ENCODE measurements around the gene KCNC1. TPM values are rescaled to one million over a fixed set of nuclear protein-coding genes. Genes with fewer than 3 reads are reported as not detected.

KCNC1 gene
- total RNA-seq, 2 donors from 2014 or later, result not detected

- Histone ChIP-seq H3K9me3 (no peaks in the 10 kb centered on the region), H3K27ac (no peak overlapping the region), H3K36me3 (no peaks in the 10 kb centered on the region), H3K4me3 (no peak overlapping the region), H3K4me1 (no peaks in the 10 kb centered on the region), H3K27me3 (no peaks in the 10 kb centered on the region)
- TF ChIP-seq CTCF (IDR thresholded peaks at IDR 0.05), result no peak
- no peak for DNase-seq (ENCODE audit: low spot score)
Measured at GRCh38 chr11:17764446-17765218, 30.1 kb downstream of the KCNC1 start.

- Histone ChIP-seq H3K27ac (no peak overlapping the region), H3K4me3 (no peak overlapping the region), H3K9me3 (no peaks in the 10 kb centered on the region), H3K36me3 (no peaks in the 10 kb centered on the region), H3K27me3 (no peaks in the 10 kb centered on the region), H3K4me1 (peaks cover 0 to 6% of the 10 kb centered on the region in 2 donors)
- no peak for TF ChIP-seq CTCF (IDR thresholded peaks at IDR 0.05)
- DNase-seq (ENCODE audit: low spot score), result no peak
Measured at GRCh38 chr11:17765356-17766072, 30.9 kb downstream of the KCNC1 start.

- no peaks in the 10 kb centered on the region for H3K9me3 ChIP-seq
- no peaks in the 10 kb centered on the region for H3K36me3 ChIP-seq
- no peak overlapping the region for H3K4me3 ChIP-seq
- DNase-seq (ENCODE audit: low spot score), result no peak
- H3K27ac ChIP-seq, result no peak overlapping the region
- no peaks in the 10 kb centered on the region for H3K27me3 ChIP-seq
- peaks cover 0 to 6% of the 10 kb centered on the region in 2 donors for H3K4me1 ChIP-seq
- TF ChIP-seq CTCF (IDR thresholded peaks at IDR 0.05), result no peak
Measured at GRCh38 chr11:17766073-17766359, 31.4 kb downstream of the KCNC1 start.

GRCh38 chr11:17766590-17766989 lies 32.0 kb downstream of the KCNC1 start:
- H3K27ac ChIP-seq, result no peak overlapping the region
- H3K36me3 ChIP-seq, result no peaks in the 10 kb centered on the region
- no peak overlapping the region for H3K4me3 ChIP-seq
- H3K27me3 ChIP-seq, result no peaks in the 10 kb centered on the region
- no peak for TF ChIP-seq CTCF (IDR thresholded peaks at IDR 0.05)
- peaks cover 0 to 6% of the 10 kb centered on the region in 2 donors for H3K4me1 ChIP-seq
- no peak for DNase-seq (ENCODE audit: low spot score)
- H3K9me3 ChIP-seq, result no peaks in the 10 kb centered on the region

GRCh38 chr11:17767301-17767885 lies 32.8 kb downstream of the KCNC1 start:
- no peaks in the 10 kb centered on the region for H3K36me3 ChIP-seq
- H3K27me3 ChIP-seq, result no peaks in the 10 kb centered on the region
- no peak overlapping the region for H3K27ac ChIP-seq
- no peak for TF ChIP-seq CTCF (IDR thresholded peaks at IDR 0.05)
- H3K4me1 ChIP-seq, result peaks cover 0 to 6% of the 10 kb centered on the region in 2 donors
- no peaks in the 10 kb centered on the region for H3K9me3 ChIP-seq
- no peak for DNase-seq (ENCODE audit: low spot score)
- H3K4me3 ChIP-seq, result no peak overlapping the region
